ENCODE data around the gene VSX2.
A peak's percentile ranks its signal among the peaks of the same experiment; 100 is the strongest.

The VSX2 gene

GRCh38 chr14:74216671-74217070, 22.6 kb upstream of the VSX2 start:
- no peak for TF ChIP-seq SUZ12 (IDR thresholded peaks at IDR 0.05; ENCODE audit: extremely low read depth, insufficient read depth, insufficient read length)
- no peak for TF ChIP-seq ZNF274 (IDR thresholded peaks at IDR 0.05; ENCODE audit: low read depth, low read length)
- TF ChIP-seq YY1 (IDR thresholded peaks at IDR 0.05; ENCODE audit: insufficient read depth, insufficient read length): no peak
- Histone ChIP-seq H3K9ac (ENCODE audit: insufficient read length, low read depth) (no peak overlapping the region), H3K9me3 (ENCODE audit: insufficient read depth, low read length) (no peaks in the 10 kb centered on the region), H3K4me1 (ENCODE audit: insufficient read depth, insufficient read length) (peaks cover 6% of the 10 kb centered on the region), H3K27me3 (ENCODE audit: insufficient read depth, insufficient read length) (peaks cover 27% of the 10 kb centered on the region), H3K36me3 (ENCODE audit: insufficient read depth, insufficient read length, low read length) (no peaks in the 10 kb centered on the region), H3K4me3 (ENCODE audit: insufficient read length, low read depth) (no peak overlapping the region)
- no peak for DNase-seq (ENCODE audit: low read depth, low spot score)

GRCh38 chr14:74217672-74218448, 21.4 kb upstream of the VSX2 start:
- peak; percentile 49 for DNase-seq (ENCODE audit: low read depth, low spot score)
- Histone ChIP-seq H3K4me1 (ENCODE audit: insufficient read depth, insufficient read length) (peaks cover 6% of the 10 kb centered on the region), H3K36me3 (ENCODE audit: insufficient read depth, insufficient read length, low read length) (no peaks in the 10 kb centered on the region), H3K4me3 (ENCODE audit: insufficient read length, low read depth) (no peak overlapping the region), H3K27me3 (ENCODE audit: insufficient read depth, insufficient read length) (peaks cover 27% of the 10 kb centered on the region), H3K9me3 (ENCODE audit: insufficient read depth, low read length) (no peaks in the 10 kb centered on the region), H3K9ac (ENCODE audit: insufficient read length, low read depth) (no peak overlapping the region)
- no peak for TF ChIP-seq ZNF274 (IDR thresholded peaks at IDR 0.05; ENCODE audit: low read depth, low read length)
- TF ChIP-seq SUZ12 (IDR thresholded peaks at IDR 0.05; ENCODE audit: extremely low read depth, insufficient read depth, insufficient read length): no peak
- TF ChIP-seq YY1 (IDR thresholded peaks at IDR 0.05; ENCODE audit: insufficient read depth, insufficient read length): no peak

DNA sequence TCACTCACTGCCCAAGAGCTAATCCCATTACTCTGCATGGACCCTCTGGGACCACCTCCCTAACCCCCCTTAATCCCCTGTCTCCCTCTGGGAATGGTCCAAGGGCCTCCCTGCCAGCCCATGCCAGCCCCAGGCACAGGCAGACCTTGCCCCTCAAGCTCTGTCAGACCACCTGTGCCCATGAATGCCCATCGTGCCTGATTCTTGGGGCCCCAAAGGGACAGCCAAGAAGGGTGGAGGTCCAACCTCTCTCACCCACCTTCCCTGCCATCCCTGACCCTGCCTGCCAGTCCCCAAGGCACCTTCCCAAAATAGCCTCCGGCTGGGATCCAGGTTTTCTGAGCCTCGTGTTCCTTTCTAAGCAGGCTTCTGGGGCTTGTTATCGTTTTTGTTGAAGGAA, 20.8 kb upstream of the VSX2 start:
- peaks cover 6% of the 10 kb centered on the region for H3K4me1 ChIP-seq (ENCODE audit: insufficient read depth, insufficient read length)
- H3K4me3 ChIP-seq (ENCODE audit: insufficient read length, low read depth): no peak overlapping the region
- H3K9me3 ChIP-seq (ENCODE audit: insufficient read depth, low read length): no peaks in the 10 kb centered on the region
- no peaks in the 10 kb centered on the region for H3K36me3 ChIP-seq (ENCODE audit: insufficient read depth, insufficient read length, low read length)
- no peak overlapping the region for H3K9ac ChIP-seq (ENCODE audit: insufficient read length, low read depth)
- TF ChIP-seq SUZ12 (IDR thresholded peaks at IDR 0.05; ENCODE audit: extremely low read depth, insufficient read depth, insufficient read length) (no peak), YY1 (IDR thresholded peaks at IDR 0.05; ENCODE audit: insufficient read depth, insufficient read length) (no peak), ZNF274 (IDR thresholded peaks at IDR 0.05; ENCODE audit: low read depth, low read length) (no peak)
- H3K27me3 ChIP-seq (ENCODE audit: insufficient read depth, insufficient read length): peaks cover 27% of the 10 kb centered on the region
- no peak for DNase-seq (ENCODE audit: low read depth, low spot score)

DNA sequence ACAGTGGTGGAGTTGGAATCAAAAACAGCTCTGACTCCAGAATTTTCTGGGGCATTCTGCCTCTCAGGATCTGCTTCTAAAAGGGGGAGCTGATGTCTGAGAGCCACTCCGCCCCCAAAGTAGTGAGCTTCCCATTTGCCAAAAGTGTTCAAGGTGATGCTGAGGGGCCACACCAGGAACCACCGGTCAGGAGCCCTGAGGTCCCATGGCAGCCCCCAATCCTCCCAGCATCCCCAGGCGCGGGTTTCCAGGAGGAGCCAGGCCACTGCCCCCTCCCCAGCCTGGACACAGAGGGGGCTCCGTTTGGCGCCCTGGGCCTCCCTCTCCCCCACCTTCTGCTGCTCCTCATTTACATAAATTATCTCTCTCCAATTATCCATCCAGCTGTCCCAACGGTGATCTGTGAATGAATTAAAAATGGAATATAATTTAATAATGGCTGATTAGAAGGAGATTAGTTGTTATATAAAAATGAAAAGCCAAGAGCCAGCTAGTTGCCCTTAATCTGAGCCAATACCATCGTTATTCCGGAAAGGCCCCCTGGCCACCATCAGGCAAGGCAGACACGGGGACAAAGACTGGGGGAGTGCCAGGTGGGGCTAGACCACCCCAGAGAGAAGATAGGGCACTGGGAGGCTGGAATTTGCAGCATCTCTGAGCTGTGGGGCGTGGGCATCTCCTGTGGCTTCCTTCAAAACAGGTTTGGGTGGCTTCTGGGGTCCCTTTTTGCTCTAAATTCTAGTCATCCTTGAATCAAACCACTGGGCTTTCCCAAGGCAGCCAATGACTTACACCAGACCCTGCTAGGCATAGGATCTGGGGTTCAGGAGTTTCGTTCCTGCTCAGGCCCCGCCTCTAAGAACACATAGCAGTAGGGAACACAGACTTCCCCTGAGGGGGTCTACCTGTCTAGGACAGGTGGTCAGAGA, 19.7 kb upstream of the VSX2 start:
- H3K27me3 ChIP-seq (ENCODE audit: insufficient read depth, insufficient read length): peaks cover 27% of the 10 kb centered on the region
- H3K4me3 ChIP-seq (ENCODE audit: insufficient read length, low read depth): no peak overlapping the region
- H3K4me1 ChIP-seq (ENCODE audit: insufficient read depth, insufficient read length): peaks cover 5% of the 10 kb centered on the region
- H3K36me3 ChIP-seq (ENCODE audit: insufficient read depth, insufficient read length, low read length): no peaks in the 10 kb centered on the region
- TF ChIP-seq SUZ12 (IDR thresholded peaks at IDR 0.05; ENCODE audit: extremely low read depth, insufficient read depth, insufficient read length): no peak
- TF ChIP-seq ZNF274 (IDR thresholded peaks at IDR 0.05; ENCODE audit: low read depth, low read length): no peak
- TF ChIP-seq YY1 (IDR thresholded peaks at IDR 0.05; ENCODE audit: insufficient read depth, insufficient read length): no peak
- DNase-seq (ENCODE audit: low read depth, low spot score): no peak
- H3K9me3 ChIP-seq (ENCODE audit: insufficient read depth, low read length): no peaks in the 10 kb centered on the region
- H3K9ac ChIP-seq (ENCODE audit: insufficient read length, low read depth): no peak overlapping the region

DNA sequence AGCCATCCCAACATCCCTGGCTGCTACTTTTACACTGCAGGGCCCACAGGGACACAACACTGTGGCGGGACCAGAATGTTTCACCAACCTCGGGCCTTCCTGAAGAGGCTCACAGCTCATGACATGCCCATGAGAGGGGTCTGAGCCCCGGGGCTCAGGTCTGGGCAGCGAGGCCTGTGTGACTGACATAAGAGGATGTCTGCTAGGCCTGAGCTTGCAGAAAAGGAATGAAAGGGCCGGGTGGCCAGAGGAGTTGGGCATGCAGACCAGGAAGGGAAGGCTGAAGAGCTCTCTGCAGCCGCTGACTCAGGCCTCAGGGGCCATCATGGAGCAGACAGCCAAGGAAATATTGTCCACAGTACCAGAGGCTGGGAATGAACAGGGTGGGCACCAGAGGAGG, 18.3 kb upstream of the VSX2 start:
- no peak overlapping the region for H3K4me3 ChIP-seq (ENCODE audit: insufficient read length, low read depth)
- DNase-seq (ENCODE audit: low read depth, low spot score): no peak
- peaks cover 27% of the 10 kb centered on the region for H3K27me3 ChIP-seq (ENCODE audit: insufficient read depth, insufficient read length)
- peaks cover 5% of the 10 kb centered on the region for H3K4me1 ChIP-seq (ENCODE audit: insufficient read depth, insufficient read length)
- H3K9ac ChIP-seq (ENCODE audit: insufficient read length, low read depth): no peak overlapping the region
- no peaks in the 10 kb centered on the region for H3K36me3 ChIP-seq (ENCODE audit: insufficient read depth, insufficient read length, low read length)
- H3K9me3 ChIP-seq (ENCODE audit: insufficient read depth, low read length): no peaks in the 10 kb centered on the region
- TF ChIP-seq YY1 (IDR thresholded peaks at IDR 0.05; ENCODE audit: insufficient read depth, insufficient read length) (no peak), SUZ12 (IDR thresholded peaks at IDR 0.05; ENCODE audit: extremely low read depth, insufficient read depth, insufficient read length) (no peak), ZNF274 (IDR thresholded peaks at IDR 0.05; ENCODE audit: low read depth, low read length) (no peak)

DNA sequence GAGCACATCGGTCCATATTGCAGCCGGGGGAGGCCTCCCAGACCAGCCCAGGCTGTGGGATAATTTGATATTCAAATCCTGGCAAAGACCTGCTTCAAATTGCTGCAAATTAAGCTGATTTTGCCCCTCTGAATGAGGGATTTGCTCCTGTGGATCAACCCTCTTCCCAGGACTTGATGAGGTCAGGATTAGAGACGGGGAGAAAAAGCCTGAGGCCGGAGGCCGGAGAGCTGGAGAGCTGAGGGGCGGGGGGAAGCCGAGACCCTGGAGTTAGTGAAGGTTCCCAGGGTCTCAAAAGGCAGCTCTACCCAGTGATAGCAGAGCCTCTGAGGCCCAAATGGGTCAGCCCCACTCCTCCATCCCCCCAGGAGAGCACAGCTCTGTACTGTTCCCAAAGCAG, 17.5 kb upstream of the VSX2 start:
- no peaks in the 10 kb centered on the region for H3K9me3 ChIP-seq (ENCODE audit: insufficient read depth, low read length)
- H3K4me1 ChIP-seq (ENCODE audit: insufficient read depth, insufficient read length): peaks cover 5% of the 10 kb centered on the region
- no peak for DNase-seq (ENCODE audit: low read depth, low spot score)
- no peaks in the 10 kb centered on the region for H3K36me3 ChIP-seq (ENCODE audit: insufficient read depth, insufficient read length, low read length)
- peaks cover 26% of the 10 kb centered on the region for H3K27me3 ChIP-seq (ENCODE audit: insufficient read depth, insufficient read length)
- H3K9ac ChIP-seq (ENCODE audit: insufficient read length, low read depth): no peak overlapping the region
- no peak overlapping the region for H3K4me3 ChIP-seq (ENCODE audit: insufficient read length, low read depth)
- TF ChIP-seq ZNF274 (IDR thresholded peaks at IDR 0.05; ENCODE audit: low read depth, low read length): no peak

- Histone ChIP-seq H3K9ac (ENCODE audit: insufficient read length, low read depth) (no peak overlapping the region), H3K4me3 (ENCODE audit: insufficient read length, low read depth) (no peak overlapping the region), H3K36me3 (ENCODE audit: insufficient read depth, insufficient read length, low read length) (no peaks in the 10 kb centered on the region), H3K9me3 (ENCODE audit: insufficient read depth, low read length) (no peaks in the 10 kb centered on the region), H3K4me1 (ENCODE audit: insufficient read depth, insufficient read length) (peaks cover 4% of the 10 kb centered on the region), H3K27me3 (ENCODE audit: insufficient read depth, insufficient read length) (peaks cover 13% of the 10 kb centered on the region)
- TF ChIP-seq SUZ12 (IDR thresholded peaks at IDR 0.05; ENCODE audit: extremely low read depth, insufficient read depth, insufficient read length): no peak
- TF ChIP-seq ZNF274 (IDR thresholded peaks at IDR 0.05; ENCODE audit: low read depth, low read length): no peak
- TF ChIP-seq YY1 (IDR thresholded peaks at IDR 0.05; ENCODE audit: insufficient read depth, insufficient read length): no peak
- no peak for DNase-seq (ENCODE audit: low read depth, low spot score)
Observed at GRCh38 chr14:74223016-74223415, 16.2 kb upstream of the VSX2 start.
